GM19372 (cell line): Measurements from ENCODE around the gene SGIP1.

Source experiments
- ATAC-seq: cut with Tn5 transposase; IDR thresholded peaks from one replicate; pipeline ENCODE4 v1.9.1; 2021; ENCODE audit warnings: mild to moderate bottlenecking, low read depth, moderate library complexity; ENCODE audit not compliant: unreplicated experiment

The SGIP1 gene

DNA sequence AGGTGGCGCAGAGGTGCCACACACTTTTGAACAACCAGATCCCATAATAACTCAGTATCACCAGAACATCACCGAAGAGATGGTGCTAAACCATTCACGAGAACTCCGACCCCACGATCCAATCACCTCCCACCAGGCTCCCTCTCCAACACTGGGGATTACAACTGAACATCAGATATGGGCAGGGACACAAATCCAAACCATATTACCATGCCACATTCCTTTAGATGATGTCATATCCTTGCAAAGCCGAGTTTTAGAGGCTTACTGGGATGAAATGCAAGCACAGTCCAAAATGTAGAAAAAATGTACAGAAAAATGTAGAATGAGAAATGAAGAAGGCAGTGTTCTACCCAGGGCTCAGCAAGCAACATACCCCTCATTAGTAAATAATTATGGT lies 64.7 kb downstream of the SGIP1 start:
- ATAC-seq: no peak

- ATAC-seq: no peak
These were observed 65.4 kb downstream of the SGIP1 start for GRCh38 chr1:66599346-66599745.

DNA sequence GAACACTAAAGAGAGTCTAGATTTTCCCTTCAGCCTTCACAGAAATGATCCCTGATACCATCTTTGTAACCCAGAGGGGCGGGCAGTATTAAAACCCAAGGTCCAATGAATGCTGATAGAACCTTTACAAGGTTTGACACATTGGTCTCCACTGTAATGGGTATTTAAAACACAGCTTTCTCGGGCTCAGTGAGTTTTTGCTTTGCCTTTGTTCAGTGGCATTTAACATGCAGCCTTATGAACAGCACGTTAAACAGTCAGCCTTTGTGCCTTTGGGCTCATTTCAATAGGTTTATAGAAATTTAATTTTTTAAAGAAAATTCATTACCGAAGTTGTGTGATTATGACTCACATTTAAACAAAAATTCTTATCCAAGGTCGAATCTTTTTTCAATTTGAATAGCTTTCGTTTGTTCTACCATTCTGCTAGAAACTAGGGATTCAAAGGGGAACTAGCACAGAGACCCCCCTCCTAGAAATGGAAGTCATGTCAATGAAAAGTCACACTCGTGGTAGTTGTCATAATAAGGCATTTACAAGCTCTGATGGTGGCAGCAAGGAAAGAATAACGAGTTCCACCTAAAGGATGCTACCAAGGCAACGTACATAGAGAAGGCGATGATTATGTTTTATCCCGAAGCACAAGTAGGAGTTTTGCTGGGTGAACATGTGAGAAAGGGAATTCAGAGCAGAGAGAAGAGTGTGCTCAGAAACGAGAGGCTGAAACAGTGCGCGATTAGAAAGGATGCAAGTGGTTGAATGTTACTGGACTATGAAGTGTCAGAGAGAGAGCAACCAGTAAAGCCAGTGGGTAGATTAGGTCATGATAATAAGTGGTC lies 66.2 kb downstream of the SGIP1 start:
- no peak for ATAC-seq

- ATAC-seq: no peak
These were observed 71.6 kb downstream of the SGIP1 start for GRCh38 chr1:66605419-66605997.

GRCh38 chr1:66606362-66607065 lies 72.6 kb downstream of the SGIP1 start:
- no peak for ATAC-seq

DNA sequence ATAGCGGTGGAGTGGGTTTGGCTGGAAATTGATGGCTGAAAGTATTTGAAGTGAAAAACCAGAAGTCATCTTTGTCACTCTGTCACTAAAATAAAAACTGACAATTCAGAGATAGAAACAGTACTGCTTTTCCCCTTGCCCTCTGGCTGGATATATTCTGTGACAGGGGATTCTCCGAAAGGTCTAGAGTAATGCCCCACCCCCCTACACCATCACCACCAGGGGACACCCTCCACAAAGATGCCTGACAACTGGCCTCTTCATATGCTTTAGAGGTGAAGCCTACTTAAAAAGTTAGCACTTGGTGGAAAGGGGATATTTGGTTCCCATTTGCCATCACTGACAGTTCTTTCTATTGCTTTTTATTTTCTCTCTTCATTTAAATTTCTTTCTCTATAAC lies 73.5 kb downstream of the SGIP1 start:
- no peak for ATAC-seq

GRCh38 chr1:66613187-66613586 lies 79.2 kb downstream of the SGIP1 start:
- no peak for ATAC-seq

DNA sequence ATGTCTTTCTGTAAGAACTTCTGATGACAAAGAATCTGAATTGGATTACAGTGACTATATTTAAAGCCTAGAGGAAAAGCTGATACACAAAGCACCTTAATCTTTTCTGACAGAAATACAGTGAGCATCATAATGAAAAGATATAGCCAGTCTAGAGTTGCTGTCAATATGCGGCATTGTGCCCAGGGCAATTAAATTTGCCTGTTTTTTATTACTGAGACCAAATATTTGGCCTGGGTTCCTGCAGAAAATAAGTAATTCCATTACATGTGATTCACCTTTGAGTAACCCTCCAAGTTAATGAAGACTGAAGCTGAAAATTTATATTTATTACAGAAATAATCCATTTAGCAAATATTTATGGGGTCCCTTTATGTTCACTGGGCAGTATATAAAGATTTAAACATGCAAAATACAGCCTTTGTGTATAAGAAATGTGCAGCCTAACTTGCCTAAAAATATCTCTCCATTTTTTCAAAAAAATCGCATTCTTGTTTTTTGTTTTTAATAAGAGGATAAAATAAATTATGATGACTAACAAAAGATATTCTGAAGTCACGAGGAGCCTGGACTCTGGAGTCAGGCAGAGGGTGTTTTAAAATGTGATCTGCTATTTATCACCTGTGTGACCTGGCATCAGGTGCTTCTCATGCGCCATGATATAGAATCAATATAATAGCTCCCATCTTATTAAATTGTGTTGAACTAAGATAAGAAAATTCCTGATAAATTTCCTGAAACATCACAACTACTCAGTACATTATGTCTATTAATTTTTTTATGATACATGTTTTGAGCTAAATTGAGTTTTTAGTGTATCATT lies 83.6 kb downstream of the SGIP1 start:
- ATAC-seq: no peak

GRCh38 chr1:66618390-66618789 lies 84.4 kb downstream of the SGIP1 start:
- ATAC-seq: no peak

DNA sequence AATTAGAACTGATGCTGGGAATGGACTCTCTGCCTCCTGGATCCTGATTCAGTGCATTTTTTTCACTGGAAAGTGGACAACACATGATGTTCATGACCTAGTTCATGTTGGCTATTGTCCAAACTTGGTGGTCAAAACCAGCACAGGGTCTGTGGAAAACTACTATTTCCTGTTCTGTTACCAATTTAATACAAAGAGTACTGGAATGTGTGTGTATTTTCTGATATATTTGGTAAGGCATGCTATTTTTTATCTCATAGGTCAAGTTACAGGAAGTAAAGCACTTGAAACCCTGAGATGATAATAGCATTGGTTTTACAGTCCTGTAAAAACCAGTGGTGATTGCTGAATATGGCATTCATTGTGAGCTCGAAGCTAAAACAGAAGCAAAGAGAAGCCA lies 89.9 kb downstream of the SGIP1 start:
- ATAC-seq: no peak

DNA sequence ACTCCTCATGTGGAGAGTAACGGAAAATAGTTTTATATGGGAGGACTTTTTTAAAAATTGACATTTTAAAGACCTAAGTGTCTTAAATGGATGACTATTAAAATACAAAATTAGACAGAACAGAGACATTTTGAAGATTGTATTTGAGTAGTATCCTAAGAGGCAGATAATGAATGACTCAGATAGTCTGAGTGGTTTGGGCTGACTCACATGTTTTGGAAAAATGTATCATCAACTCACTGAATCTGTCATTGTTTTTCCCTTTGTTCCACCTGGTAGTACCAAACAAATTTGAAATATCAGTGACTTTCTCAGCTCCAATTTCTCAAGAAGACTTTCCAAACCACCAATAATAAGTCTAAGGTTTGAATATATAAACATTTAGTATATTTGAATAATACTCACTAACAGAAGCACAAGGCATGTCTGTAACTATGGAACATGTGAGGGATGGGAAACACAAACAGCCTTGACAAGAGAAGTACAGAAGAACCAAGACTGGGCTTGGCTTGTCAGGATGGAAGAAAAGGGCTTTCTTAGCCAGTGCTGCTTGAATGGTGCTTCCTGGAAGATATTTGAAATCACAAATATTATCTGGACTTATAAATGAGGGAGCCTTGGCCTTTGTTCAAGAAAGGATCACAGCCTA lies 90.6 kb downstream of the SGIP1 start:
- no peak for ATAC-seq

DNA sequence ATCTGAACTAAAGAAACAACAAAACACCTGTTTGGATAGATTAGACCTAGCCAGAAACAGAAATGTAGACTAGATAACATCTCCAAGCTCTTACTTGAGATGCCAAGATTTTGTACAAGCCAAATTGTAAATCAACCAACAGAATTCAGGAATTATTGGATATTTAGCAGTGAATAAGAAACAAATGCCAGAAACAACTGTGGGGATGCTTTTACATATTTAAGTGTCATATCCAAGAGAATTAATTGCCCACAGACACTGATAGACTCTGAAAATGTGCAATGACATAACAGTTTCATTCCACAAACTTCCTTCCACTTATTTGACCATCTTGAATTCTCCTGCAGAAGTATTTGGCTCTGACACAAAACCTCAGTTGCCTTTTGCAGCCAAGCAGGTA lies 92.3 kb downstream of the SGIP1 start:
- ATAC-seq: no peak

GRCh38 chr1:66628926-66629325 lies 95.0 kb downstream of the SGIP1 start:
- ATAC-seq: no peak

GRCh38 chr1:66633159-66633558 lies 99.2 kb downstream of the SGIP1 start:
- ATAC-seq: no peak

DNA sequence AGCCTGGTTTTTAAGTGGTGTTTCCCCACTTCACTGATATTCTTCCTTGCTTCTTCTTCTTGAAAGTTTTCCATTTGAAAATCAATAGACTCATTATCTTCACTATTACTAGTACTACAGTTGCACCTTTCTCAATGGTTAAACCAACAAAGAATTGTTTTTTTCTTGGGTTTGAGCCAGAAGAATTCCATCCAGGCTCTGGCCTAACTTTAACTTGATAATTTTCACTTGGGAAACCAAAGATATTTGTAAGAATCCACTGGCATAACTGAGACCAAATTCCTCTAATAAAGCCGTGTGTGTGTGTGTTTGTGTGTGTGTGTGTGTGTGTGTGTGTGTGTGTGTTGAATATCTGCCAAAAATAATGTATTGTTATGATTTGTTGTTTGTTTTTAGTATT lies 103.2 kb downstream of the SGIP1 start:
- ATAC-seq: no peak

GRCh38 chr1:66641891-66642473 lies 108.0 kb downstream of the SGIP1 start:
- ATAC-seq: no peak

DNA sequence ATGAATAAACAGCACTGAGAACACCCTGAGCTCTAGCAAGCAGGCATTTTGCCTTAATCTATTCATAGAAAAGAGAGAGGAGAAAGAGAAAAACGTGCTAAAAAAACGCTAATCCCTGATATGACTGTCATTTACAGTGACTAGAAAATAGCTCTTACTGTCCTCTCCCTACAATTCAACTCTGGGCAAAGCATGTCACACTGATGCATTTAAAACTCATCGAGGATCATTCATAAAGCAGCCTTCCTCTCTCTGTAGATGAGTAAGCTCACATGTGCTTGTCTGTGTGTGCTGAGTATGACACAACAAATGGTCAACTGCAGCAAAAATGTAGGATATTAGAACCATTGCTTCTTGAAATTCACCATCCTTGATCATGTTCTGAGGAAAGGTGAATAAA lies 109.0 kb downstream of the SGIP1 start:
- ATAC-seq: no peak

GRCh38 chr1:66644331-66644730 lies 110.4 kb downstream of the SGIP1 start:
- no peak for ATAC-seq

GRCh38 chr1:66648901-66649595 lies 115.1 kb downstream of the SGIP1 start:
- ATAC-seq: peak; percentile 76
